A673 (cell line): Measurements from ENCODE around the gene PIPOX.

Experiments used
- EZH2 ChIP-seq: fragments of 200-600 bp; sonication (generic); IDR thresholded peaks from 2 replicates; pipeline ENCODE4 v1.6.1; 2017; ENCODE audit warnings: borderline replicate concordance, low read depth, mild to moderate bottlenecking, mixed read lengths, antibody characterized with exemption, low read length; ENCODE audit not compliant: poor library complexity, severe bottlenecking
- TF ChIP-seq, protein P1 (sequence below): fragments of 300-800, 200-600 bp; sonication (generic); conservative IDR thresholded peaks from 2 replicates; pipeline ENCODE4 v1.5.1; 2017; ENCODE audit warnings: low read depth, mild to moderate bottlenecking, antibody characterized with exemption, low read length, moderate library complexity, mixed read lengths

DNA sequence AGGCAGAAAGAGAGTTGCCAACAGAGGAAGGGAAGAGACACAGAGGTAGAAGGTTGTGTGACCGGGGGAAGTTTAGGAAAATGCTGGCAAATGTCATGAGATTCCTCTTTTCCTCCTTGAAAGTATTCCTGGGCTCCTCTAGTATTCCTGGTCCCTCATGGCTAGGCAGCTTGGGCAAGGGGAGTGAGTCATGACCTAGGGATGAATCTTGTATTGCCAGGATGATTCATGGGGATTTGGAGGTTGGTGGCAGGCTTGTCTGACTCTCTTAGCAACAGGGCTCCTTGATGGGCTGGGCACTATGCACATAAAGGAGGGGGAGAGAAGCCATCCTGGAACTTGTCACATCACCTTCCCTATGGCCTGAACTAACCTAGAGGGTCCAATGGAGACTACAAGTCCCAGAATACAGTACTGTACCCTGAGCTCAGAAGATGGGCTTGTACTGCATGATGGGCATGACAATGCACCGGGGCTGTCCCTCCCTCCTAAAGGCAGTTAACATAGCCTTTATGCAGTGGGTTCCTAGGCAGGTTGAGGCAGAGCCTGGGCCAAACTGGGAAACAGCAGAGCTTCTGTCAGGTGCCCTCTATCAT lies 35.0 kb upstream of the PIPOX start:
- TF ChIP-seq, protein P1, sequence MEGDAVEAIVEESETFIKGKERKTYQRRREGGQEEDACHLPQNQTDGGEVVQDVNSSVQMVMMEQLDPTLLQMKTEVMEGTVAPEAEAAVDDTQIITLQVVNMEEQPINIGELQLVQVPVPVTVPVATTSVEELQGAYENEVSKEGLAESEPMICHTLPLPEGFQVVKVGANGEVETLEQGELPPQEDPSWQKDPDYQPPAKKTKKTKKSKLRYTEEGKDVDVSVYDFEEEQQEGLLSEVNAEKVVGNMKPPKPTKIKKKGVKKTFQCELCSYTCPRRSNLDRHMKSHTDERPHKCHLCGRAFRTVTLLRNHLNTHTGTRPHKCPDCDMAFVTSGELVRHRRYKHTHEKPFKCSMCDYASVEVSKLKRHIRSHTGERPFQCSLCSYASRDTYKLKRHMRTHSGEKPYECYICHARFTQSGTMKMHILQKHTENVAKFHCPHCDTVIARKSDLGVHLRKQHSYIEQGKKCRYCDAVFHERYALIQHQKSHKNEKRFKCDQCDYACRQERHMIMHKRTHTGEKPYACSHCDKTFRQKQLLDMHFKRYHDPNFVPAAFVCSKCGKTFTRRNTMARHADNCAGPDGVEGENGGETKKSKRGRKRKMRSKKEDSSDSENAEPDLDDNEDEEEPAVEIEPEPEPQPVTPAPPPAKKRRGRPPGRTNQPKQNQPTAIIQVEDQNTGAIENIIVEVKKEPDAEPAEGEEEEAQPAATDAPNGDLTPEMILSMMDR = no peak
- no peak for TF ChIP-seq EZH2
